CD4-positive, alpha-beta T cell treated with Interleukin-10 for 1 hour (primary cell): ENCODE measurements around the gene LGI2.
"Not testable (repeated sequence)": the region's sequence is repeated elsewhere in the genome, so short reads cannot be mapped to it uniquely, and the experiment has no call there.

Experiments
- DNase-seq: peaks from one replicate; pipeline ENCODE4 v3.0.0-alpha.2; 2020

The LGI2 gene, protein sequence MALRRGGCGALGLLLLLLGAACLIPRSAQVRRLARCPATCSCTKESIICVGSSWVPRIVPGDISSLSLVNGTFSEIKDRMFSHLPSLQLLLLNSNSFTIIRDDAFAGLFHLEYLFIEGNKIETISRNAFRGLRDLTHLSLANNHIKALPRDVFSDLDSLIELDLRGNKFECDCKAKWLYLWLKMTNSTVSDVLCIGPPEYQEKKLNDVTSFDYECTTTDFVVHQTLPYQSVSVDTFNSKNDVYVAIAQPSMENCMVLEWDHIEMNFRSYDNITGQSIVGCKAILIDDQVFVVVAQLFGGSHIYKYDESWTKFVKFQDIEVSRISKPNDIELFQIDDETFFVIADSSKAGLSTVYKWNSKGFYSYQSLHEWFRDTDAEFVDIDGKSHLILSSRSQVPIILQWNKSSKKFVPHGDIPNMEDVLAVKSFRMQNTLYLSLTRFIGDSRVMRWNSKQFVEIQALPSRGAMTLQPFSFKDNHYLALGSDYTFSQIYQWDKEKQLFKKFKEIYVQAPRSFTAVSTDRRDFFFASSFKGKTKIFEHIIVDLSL

DNA sequence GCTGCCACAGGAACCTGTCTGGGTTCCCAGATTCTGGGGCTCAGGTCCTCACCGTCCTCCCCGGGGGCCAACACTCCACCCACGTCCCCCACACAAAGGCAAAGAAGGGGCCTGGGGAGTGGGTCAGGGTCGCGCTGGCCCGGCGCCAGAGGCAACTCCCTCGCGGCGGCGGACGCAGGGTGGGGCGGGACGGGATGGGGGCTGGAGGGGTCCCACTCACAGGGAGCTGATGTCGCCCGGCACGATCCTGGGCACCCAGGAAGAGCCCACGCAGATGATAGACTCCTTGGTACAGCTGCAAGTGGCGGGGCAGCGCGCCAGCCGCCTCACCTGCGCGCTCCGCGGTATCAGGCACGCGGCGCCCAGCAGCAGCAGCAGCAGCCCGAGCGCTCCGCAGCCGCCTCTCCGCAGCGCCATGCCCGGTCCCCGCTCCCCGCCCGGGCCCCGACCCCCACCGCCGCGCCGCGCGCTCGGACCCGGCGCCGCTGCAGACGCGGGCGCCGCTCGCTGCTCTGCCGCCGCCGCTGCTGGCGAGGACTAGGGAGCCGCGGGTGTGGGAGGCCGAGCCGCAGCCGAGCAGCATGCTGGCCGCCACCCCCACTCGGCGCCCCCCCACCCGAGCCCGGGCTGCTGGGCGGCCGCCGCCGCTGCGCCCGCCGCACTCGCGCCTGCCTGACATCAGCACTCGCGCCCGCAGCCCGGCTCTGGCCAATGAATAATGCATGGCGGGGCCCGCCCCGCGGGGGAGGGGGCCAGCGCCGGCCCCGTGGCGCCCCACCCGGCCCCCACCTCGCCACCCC lies at the start of gene LGI2:
Gene LGI2 (minus strand): TSS at position 670 of the 800 bp plus-strand sequence. CDS start 253 bp downstream, at position 417.
- no peak for DNase-seq

DNA sequence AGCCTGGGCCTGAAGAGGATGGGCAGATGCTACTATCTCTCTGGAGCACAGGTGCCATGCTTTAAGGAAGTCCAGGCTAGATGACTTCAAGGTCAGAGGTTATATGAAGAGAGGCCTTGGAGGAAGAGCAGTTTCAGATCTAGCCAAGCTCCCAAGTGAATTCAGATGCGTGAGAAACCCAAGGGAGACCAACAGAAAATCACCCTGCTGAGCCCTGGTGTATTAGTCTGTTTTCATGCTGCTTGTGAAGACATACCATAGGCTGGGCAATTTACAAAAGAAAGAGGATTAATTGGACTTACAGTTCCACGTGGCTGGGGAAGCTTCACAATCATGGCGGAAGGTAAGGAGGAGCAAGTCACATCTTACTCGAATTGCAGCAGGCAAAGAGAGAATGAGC lies 47.8 kb upstream of the LGI2 start:
- no peak for DNase-seq

- DNase-seq, result no peak
These were observed 46.1 kb upstream of the LGI2 start for GRCh38 chr4:25076625-25077398.

- no peak for DNase-seq
These were observed 45.1 kb upstream of the LGI2 start for GRCh38 chr4:25075851-25076250.

DNA sequence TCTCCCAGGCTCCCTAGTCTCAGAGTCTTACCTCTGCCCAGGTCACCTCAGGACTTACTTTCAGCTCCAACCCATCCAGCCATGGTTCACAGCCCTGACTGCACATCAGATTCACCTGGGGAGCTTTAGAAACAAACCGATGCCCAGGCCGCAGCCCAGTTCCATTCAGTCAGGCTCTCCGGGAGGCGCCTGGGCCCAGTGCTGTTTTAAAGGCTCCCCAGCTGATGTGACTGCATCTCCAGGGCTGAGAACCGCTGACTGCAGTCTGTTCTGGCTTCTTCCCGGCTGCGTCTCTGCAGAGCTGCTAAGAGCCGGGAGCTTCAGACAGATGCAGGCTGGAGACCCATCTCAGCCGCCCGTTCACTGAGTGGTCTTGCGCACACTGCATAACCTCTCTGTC lies 44.4 kb upstream of the LGI2 start:
- DNase-seq, result no peak

DNA sequence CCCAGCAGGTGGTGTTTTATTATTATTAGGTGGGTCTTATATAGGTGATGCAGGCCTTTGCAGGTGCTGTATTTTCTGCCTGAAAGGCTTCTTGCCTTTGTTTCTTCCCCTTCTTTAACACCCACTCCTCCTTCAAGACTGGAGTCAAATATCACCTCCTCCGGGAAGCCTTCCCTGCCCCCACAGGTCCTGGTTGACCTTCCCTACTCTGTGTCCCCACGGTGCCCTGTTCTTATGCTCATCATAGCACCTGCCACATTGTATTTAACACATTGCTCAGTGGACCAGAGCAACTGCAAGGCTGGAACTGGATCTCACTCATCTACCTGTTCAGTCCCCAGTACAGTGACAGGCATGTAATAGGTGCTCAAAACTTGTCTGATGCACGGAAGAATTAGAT lies 39.8 kb upstream of the LGI2 start:
- DNase-seq, result no peak

GRCh38 chr4:25069014-25069413 lies 38.3 kb upstream of the LGI2 start:
- no peak for DNase-seq

GRCh38 chr4:25068386-25068785 lies 37.6 kb upstream of the LGI2 start:
- DNase-seq, result no peak

GRCh38 chr4:25065932-25066590 lies 35.3 kb upstream of the LGI2 start:
- DNase-seq, result no peak

GRCh38 chr4:25065431-25065858 lies 34.7 kb upstream of the LGI2 start:
- no peak for DNase-seq

DNA sequence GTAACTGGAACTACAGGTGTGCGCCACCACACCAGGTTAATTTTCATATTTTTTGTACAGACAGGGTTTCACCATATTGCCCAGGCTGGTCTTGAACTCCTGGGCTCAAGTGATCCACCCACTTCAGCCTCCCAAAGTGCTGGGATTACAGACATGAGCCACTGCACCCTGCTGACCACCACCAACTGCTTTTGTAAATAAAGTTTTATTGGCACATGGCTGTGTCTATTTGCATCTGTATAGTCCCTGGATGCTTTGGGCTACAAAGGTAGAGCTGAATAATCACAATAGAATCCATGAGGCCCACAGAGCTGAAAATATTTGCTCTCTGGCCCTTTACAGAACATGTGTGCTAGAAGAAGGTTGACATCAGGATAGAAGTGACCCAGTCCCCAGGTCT lies 33.7 kb upstream of the LGI2 start:
- not testable (repeated sequence) for DNase-seq

- no peak for DNase-seq
These were observed 32.4 kb upstream of the LGI2 start for GRCh38 chr4:25063116-25063515.

- no peak for DNase-seq
These were observed 31.4 kb upstream of the LGI2 start for GRCh38 chr4:25062098-25062497.

- DNase-seq, result no peak
These were observed 30.9 kb upstream of the LGI2 start for GRCh38 chr4:25061602-25062001.

GRCh38 chr4:25060963-25061340 lies 30.2 kb upstream of the LGI2 start:
- no peak for DNase-seq

GRCh38 chr4:25060241-25060962 lies 29.7 kb upstream of the LGI2 start:
- DNase-seq, result no peak

DNA sequence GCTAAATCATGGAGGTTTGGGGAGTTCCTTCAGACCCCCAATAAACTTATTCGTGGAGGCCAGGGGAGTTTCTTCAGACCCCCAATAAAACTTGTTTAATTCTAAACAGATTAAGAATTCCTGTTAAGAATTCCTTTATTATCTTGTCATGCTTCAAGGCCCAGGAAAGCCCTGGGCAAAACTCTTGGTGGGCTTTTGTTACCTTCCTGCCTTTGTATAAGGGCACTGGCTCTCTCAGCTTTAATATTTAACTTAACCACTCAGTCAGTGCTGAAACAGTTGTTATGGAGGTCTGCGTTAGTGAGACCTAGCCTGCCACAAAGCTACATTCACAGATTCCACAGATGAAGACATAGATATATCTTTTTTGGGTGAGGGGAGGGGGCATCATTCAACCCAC lies 29.0 kb upstream of the LGI2 start:
- no peak for DNase-seq

DNA sequence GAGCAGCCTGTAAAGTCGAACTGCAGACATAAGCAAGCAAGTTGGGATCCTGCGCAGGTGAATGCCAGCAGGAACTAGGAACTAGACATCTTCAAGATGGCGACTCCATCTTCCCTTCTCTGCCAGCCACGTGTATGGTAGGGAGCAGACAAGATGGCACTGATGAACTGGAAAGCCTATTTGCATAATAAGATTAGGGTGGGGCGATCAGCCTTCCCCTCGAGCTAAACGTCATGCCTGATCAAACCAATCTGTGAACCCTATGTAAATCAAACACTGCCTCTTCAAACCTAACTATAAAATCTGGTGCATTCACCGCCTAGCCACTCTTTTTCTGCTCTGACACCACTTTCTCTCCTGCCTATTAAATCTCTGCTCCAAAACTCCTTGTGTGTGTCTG lies 28.1 kb upstream of the LGI2 start:
- no peak for DNase-seq

GRCh38 chr4:25057299-25057698 lies 26.6 kb upstream of the LGI2 start:
- DNase-seq, result no peak

DNA sequence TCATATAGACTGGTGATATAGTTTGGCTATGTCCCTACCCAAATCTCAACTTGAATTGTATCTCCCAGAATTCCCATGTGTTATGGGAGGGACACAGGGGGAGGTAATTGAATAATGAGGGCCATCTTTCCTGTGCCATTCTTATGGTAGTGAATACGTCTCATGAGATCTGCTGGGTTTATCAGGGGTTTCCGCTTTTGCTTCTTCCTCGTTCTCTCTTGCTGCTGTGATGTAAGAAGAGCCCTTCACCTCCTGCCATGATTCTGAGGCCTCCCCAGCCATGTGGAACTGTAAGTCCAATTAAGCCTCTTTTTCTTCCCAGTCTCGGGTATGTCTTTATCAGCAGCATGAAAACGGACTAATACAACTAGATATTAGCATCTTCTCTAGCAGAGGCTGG lies 21.3 kb upstream of the LGI2 start:
- not testable (repeated sequence) for DNase-seq

- no peak for DNase-seq
These were observed 20.8 kb upstream of the LGI2 start for GRCh38 chr4:25051534-25051933.
